Activated naive CD8-positive, alpha-beta T cell treated with anti-CD3 and anti-CD28 coated beads, Interleukin-2, amount 10 ng/mL, durations not matched to agents 7 days and 5 days (primary cell): Measurements from ENCODE around the gene PODXL. TPM values are rescaled to one million over a fixed set of nuclear protein-coding genes. Genes with fewer than 3 reads are reported as not detected.
"Not testable (repeated sequence)": the region's sequence is repeated elsewhere in the genome, so short reads cannot be mapped to it uniquely, and the experiment has no call there.

Source experiments
- ATAC-seq: fragments of 150-1000 bp; cut with Tn5 transposase; one replicate; pipeline ENCODE4 v1.10.0; 2021; ENCODE audit warnings: low read depth, moderate library complexity
- POLR2A ChIA-PET: fragments of 350-600 bp; sonication (Branson Sonifier 250); formaldehyde crosslinking; loops from one replicate; lab custom pipeline; 2021; ENCODE audit warnings: antibody characterized with exemption; lab: Charles Lee
- DNase-seq: peaks from one replicate; pipeline ENCODE4 v3.0.0; 2021
- H3K27ac Mint-ChIP-seq: one replicate; pipeline ENCODE4 v1.8.0; 2022; ENCODE audit warnings: mild to moderate bottlenecking, mixed read lengths
- H3K27me3 Mint-ChIP-seq: one replicate; pipeline ENCODE4 v1.8.0; 2022; ENCODE audit warnings: mild to moderate bottlenecking, moderate library complexity, mixed read lengths
- H3K36me3 Mint-ChIP-seq: one replicate; pipeline ENCODE4 v1.8.0; 2021; ENCODE audit warnings: mild to moderate bottlenecking, mixed read lengths
- H3K4me1 Mint-ChIP-seq: one replicate; pipeline ENCODE4 v1.8.0; 2021; ENCODE audit warnings: mixed read lengths
- H3K4me3 Mint-ChIP-seq: one replicate; pipeline ENCODE4 v1.8.0; 2022; ENCODE audit warnings: mild to moderate bottlenecking, moderate library complexity, mixed read lengths
- H3K9me3 Mint-ChIP-seq: one replicate; pipeline ENCODE4 v1.8.0; 2021; ENCODE audit warnings: mixed read lengths
- total RNA-seq, 2 experiments: library from RNA; stranded (reverse); gene quantifications; one replicate each; pipeline ENCODE4 v1.2.3, GENCODE V29; 2021

PODXL gene
- total RNA-seq, 2 experiments from 2014 or later = 1.4 to 1.5 TPM

- peaks cover 20% of the 10 kb centered on the region for H3K4me1 Mint-ChIP-seq
- H3K27me3 Mint-ChIP-seq = peaks cover 9% of the 10 kb centered on the region
- no peak overlapping the region for H3K27ac Mint-ChIP-seq
- peaks cover 5% of the 10 kb centered on the region for H3K36me3 Mint-ChIP-seq
- DNase-seq (no peak), ATAC-seq (no peak)
- POLR2A ChIA-PET = interaction anchor here (0.7 kb wide), 1 partner anchor 130 kb away, joined by 3 read pairs; no protein-coding TSS in a partner anchor
- no peak overlapping the region for H3K4me3 Mint-ChIP-seq
- H3K9me3 Mint-ChIP-seq = no peaks in the 10 kb centered on the region
These were observed 31.7 kb downstream of the PODXL start for GRCh38 chr7:131524703-131525102.

- no peak overlapping the region for H3K27ac Mint-ChIP-seq
- H3K36me3 Mint-ChIP-seq = peaks cover 5% of the 10 kb centered on the region
- POLR2A ChIA-PET = interaction anchor here (0.7 kb wide), 1 partner anchor 130 kb away, joined by 3 read pairs; no protein-coding TSS in a partner anchor
- peaks cover 20% of the 10 kb centered on the region for H3K4me1 Mint-ChIP-seq
- H3K9me3 Mint-ChIP-seq = no peaks in the 10 kb centered on the region
- no peak for ATAC-seq
- DNase-seq = no peak
- H3K4me3 Mint-ChIP-seq = no peak overlapping the region
- peaks cover 9% of the 10 kb centered on the region for H3K27me3 Mint-ChIP-seq
These were observed 32.3 kb downstream of the PODXL start for GRCh38 chr7:131524115-131524514.

DNA sequence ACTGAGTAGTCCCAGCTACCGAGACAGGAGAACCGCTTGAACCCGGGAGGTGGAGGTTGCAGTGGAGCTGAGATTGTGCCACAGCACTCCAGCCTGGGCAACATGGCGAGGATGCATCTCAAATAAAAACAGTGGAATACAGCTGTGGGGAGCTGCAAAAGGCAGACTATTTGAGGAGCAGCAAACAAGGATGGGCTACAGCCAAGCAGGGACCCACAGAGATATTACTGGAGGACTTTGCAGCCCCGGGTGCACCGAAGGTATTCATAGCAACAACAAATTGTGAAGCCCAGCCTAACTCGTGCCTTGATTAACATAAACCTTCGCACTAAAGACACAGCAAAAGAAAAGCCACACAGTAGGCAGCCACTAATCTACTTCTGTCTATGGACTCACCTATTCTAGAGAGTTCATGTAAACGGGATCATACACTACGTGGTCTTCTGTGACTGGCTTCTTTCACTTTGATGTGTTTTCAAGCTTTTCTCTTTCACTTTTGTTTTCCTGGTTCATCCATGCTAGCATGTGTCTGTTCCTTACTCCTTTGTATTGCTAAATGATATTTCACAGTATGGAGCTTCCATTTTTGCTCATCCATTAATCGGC lies 34.0 kb downstream of the PODXL start:
- POLR2A ChIA-PET = interaction anchor here (0.6 to 1.4 kb wide), 2 partner anchors 10 to 25 kb away, joined by 4 read pairs; no protein-coding TSS in a partner anchor
- DNase-seq (no peak), ATAC-seq (peak; percentile 92)
- H3K27ac Mint-ChIP-seq = peak overlapping the region; percentile 80
- H3K4me1 Mint-ChIP-seq = peaks cover 19% of the 10 kb centered on the region
- no peaks in the 10 kb centered on the region for H3K9me3 Mint-ChIP-seq
- H3K4me3 Mint-ChIP-seq = peak overlapping the region; percentile 61
- peaks cover 9% of the 10 kb centered on the region for H3K27me3 Mint-ChIP-seq
- H3K36me3 Mint-ChIP-seq = peaks cover 5% of the 10 kb centered on the region

DNA sequence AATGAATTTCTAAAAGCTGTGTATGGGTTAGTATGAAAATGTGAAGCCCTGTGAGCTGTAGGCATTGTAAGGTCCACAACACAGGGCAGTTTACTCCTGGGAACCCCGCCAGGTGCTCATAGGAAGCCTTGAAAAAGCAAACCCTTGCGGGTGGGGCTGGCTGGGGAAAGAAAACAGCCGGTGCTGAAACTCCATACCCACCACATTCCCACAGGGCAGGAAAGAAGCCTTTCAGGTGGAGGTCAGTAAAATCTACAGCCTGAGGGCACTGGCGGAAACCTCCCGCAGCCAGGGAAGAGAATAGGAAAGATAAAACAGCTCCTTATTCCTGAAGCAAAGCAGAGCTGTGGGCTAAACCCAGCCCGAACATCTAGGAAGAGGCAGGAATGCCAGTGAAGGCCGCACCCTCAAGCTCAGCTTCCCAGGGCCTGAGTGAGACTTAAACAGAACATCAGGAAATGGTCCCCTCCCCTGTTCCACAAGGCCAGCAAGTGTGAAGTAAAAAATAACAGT lies 34.7 kb downstream of the PODXL start:
- no peak overlapping the region for H3K4me3 Mint-ChIP-seq
- POLR2A ChIA-PET = interaction anchor here (0.6 to 1.4 kb wide), 2 partner anchors 10 to 26 kb away, joined by 4 read pairs; no protein-coding TSS in a partner anchor
- peaks cover 9% of the 10 kb centered on the region for H3K27me3 Mint-ChIP-seq
- ATAC-seq = no peak
- H3K36me3 Mint-ChIP-seq = peaks cover 5% of the 10 kb centered on the region
- H3K9me3 Mint-ChIP-seq = no peaks in the 10 kb centered on the region
- DNase-seq = no peak
- H3K27ac Mint-ChIP-seq = peak overlapping the region; percentile 80
- peaks cover 18% of the 10 kb centered on the region for H3K4me1 Mint-ChIP-seq

DNA sequence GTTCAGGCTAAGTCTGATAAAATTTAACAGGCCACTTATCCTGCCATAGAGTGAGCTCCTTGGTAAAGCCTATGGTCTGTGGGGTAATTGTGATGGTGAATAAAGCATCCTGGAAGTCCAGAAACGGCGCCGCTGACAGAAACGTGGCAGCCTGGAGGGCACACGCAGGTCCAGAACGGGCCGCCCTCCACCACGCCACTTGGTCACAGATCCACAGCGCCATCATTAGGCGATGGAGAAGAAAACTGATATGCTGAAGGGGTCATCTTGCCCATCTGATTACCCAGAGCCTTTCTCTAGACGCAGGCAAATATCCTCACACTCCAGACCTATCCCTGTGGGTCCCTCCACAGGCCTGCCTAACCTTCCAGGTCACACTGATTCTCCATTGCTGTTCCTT lies 37.8 kb downstream of the PODXL start:
- Mint-ChIP-seq H3K27me3 (peaks cover 3% of the 10 kb centered on the region), H3K4me1 (peaks cover 16% of the 10 kb centered on the region), H3K36me3 (peaks cover 5% of the 10 kb centered on the region), H3K9me3 (no peaks in the 10 kb centered on the region), H3K27ac (no peak overlapping the region), H3K4me3 (no peak overlapping the region)
- DNase-seq = no peak
- POLR2A ChIA-PET = no interaction called here
- no peak for ATAC-seq

- Mint-ChIP-seq H3K36me3 (no peaks in the 10 kb centered on the region), H3K27ac (no peak overlapping the region), H3K4me3 (no peak overlapping the region), H3K9me3 (no peaks in the 10 kb centered on the region), H3K4me1 (peaks cover 15% of the 10 kb centered on the region), H3K27me3 (peaks cover 3% of the 10 kb centered on the region)
- ATAC-seq = no peak
- DNase-seq = no peak
- POLR2A ChIA-PET = no interaction called here
These were observed 39.1 kb downstream of the PODXL start for GRCh38 chr7:131517218-131517923.

GRCh38 chr7:131515471-131515870 lies 41.0 kb downstream of the PODXL start:
- ATAC-seq, H3K4me3 Mint-ChIP-seq, H3K27ac Mint-ChIP-seq, DNase-seq, H3K36me3 Mint-ChIP-seq, H3K27me3 Mint-ChIP-seq, H3K9me3 Mint-ChIP-seq, POLR2A ChIA-PET: not testable (repeated sequence)
- H3K4me1 Mint-ChIP-seq = peaks cover 17% of the 10 kb centered on the region

DNA sequence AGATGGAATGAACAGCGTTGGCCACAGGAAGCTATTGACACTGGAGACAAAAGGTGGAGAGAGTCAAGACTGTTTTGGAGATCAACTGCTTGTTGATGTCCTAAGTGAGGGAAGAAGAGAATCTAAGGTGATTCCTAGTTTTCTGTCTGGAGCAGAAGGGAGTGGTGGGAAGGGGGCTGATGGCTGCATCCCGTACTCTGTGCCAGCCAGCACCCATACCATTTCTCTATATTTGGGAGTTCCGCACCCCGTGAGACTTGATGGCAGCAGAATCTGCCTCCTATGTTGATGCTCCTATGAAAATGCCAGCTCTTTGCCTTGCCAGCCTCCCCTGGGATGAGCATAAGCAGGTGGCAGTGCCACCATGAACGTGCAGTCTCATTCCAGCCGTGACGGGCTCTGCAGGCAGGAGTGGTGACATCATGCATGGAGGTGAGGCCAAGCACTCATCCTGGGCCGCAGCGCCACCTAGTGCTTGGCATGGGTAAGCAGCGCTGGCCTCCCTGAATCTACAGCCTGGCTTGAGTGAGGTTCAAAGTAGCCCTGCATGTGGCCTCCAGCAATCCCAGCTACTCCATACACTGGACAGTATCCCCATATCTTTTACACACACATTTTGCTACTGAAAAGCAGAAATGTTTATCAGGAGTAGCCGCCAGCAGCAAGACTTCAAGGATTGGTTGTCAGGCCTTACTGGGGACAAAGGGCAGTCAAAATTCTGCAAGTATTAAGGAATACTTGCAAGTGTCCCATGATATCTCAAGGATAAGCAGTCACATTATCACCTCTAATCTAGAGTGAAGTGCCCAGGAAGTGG lies 43.0 kb downstream of the PODXL start:
- ATAC-seq (peak; percentile 96), DNase-seq (peak; percentile 88)
- Mint-ChIP-seq H3K4me1 (peaks cover 17% of the 10 kb centered on the region), H3K36me3 (no peaks in the 10 kb centered on the region), H3K27ac (no peak overlapping the region), H3K27me3 (no peaks in the 10 kb centered on the region), H3K4me3 (peak overlapping the region; percentile 65), H3K9me3 (no peaks in the 10 kb centered on the region)
- POLR2A ChIA-PET = no interaction called here

DNA sequence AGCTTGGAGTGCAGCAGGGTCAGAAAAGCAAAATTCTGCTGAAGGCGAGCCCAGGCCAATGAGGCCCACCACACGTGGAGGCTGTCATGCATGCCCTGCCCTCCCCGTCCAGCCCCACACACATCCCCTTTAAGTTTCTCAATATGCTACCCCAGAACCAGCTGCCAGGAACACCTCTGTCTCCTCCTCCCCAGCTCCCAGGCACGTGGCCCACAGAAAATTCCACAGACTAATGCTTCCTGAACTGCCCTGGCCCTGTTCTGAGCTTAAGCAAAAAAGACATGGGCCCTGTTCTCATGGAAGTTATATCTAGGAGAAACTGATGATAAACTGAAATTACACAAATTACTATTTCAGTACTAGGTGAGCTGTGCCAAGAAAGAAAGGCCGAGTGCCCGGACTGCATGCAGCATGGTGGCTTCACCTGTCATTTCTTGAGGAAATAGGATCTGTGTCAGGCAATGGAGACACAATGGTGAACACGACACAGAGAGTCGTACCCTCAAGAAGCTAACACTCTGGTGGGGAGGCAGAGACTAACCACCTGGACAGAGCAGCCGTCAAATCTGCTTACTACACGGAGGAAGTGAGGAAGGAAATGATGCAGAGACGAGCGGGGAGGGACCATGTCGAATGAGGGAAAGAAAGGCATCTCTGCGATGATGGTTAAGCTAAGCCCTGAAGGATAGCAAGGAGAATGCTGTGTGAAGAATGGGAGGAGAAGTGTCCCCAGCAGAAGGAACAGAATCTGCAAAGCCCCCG lies 44.5 kb downstream of the PODXL start:
- no peaks in the 10 kb centered on the region for H3K9me3 Mint-ChIP-seq
- H3K27me3 Mint-ChIP-seq = peaks cover 3% of the 10 kb centered on the region
- no peak overlapping the region for H3K27ac Mint-ChIP-seq
- H3K4me1 Mint-ChIP-seq = peaks cover 25% of the 10 kb centered on the region
- H3K4me3 Mint-ChIP-seq = no peak overlapping the region
- no peak for DNase-seq
- POLR2A ChIA-PET = interaction anchor here (1.6 kb wide), 1 partner anchor 10 kb away, joined by 4 read pairs; no protein-coding TSS in a partner anchor
- ATAC-seq = no peak
- H3K36me3 Mint-ChIP-seq = no peaks in the 10 kb centered on the region

DNA sequence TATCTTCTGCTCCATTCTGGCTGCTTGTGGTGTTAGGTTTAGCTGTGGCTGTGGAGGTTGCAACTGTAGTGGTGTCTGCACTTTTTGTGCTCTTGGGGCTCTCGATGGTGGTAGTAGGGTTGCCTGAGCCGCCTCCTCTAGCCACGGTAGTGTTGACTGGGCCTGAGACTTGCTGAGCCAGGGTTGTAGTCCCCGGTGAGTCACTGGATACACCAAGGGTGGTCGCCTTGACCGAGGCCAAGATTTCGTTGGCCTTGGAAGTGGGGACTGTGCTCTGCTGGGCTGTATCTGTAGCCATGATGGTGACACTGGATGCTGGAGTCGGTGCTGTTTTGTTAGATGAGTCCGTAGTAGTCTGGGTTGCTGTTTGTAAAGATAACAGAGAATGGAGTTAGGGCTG lies 45.4 kb downstream of the PODXL start:
- Mint-ChIP-seq H3K9me3 (no peaks in the 10 kb centered on the region), H3K27me3 (peaks cover 3% of the 10 kb centered on the region), H3K36me3 (no peaks in the 10 kb centered on the region), H3K4me3 (no peak overlapping the region), H3K27ac (peak overlapping the region; percentile 33), H3K4me1 (peaks cover 25% of the 10 kb centered on the region)
- DNase-seq = no peak
- ATAC-seq = no peak
- POLR2A ChIA-PET = interaction anchor here (1.6 kb wide), 1 partner anchor 11 kb away, joined by 4 read pairs; no protein-coding TSS in a partner anchor

DNA sequence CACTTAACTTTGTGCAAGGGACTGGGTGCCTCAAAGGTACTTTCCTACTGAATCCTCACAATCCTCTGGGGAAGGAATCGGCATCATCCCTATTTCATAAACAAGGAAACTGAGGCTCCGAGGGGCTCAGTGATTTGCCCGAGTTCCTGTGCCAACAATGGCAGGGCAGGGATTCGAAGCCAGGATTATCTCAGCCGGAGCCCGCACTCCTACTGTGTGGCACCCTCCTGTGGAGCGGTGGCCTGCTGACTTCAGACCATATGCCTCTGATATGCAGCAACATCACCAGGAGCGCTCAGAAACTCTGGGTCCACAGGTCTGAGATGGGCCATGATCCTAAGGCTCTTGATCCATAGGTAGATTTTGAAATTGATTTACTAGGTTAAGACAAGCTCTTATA lies 46.6 kb downstream of the PODXL start:
- no peaks in the 10 kb centered on the region for H3K36me3 Mint-ChIP-seq
- peaks cover 25% of the 10 kb centered on the region for H3K4me1 Mint-ChIP-seq
- no peak for DNase-seq
- ATAC-seq = no peak
- H3K27ac Mint-ChIP-seq = no peak overlapping the region
- H3K27me3 Mint-ChIP-seq = peaks cover 3% of the 10 kb centered on the region
- H3K4me3 Mint-ChIP-seq = no peak overlapping the region
- no peaks in the 10 kb centered on the region for H3K9me3 Mint-ChIP-seq
- POLR2A ChIA-PET = no interaction called here

GRCh38 chr7:131508754-131509486 lies 47.5 kb downstream of the PODXL start:
- Mint-ChIP-seq H3K27ac (peak overlapping the region; percentile 42), H3K4me3 (no peak overlapping the region), H3K9me3 (no peaks in the 10 kb centered on the region), H3K27me3 (peaks cover 3% of the 10 kb centered on the region), H3K36me3 (no peaks in the 10 kb centered on the region), H3K4me1 (peaks cover 25% of the 10 kb centered on the region)
- POLR2A ChIA-PET = interaction anchor here (0.7 kb wide), 1 partner anchor 55 kb away, joined by 3 read pairs; no protein-coding TSS in a partner anchor
- ATAC-seq = no peak
- DNase-seq = no peak
